C1 segment of cervical spinal cord (tissue), 14 donors: ENCODE measurements around the gene ADAD2.
A peak's percentile ranks its signal among the peaks of the same experiment; 100 is the strongest.

ENCODE experiments used
- DNase-seq, 14 donors: peaks; one replicate each; lab custom pipeline; 2025; lab: John Stamatoyannopoulos, UW

The ADAD2 gene

GRCh38 chr16:84190731-84191388 is at the start of gene ADAD2:
Gene ADAD2, plus strand, starts transcription at chr16:84191157. Its CDS starts 74 bp downstream, at chr16:84191231.
- no peak for DNase-seq

DNA sequence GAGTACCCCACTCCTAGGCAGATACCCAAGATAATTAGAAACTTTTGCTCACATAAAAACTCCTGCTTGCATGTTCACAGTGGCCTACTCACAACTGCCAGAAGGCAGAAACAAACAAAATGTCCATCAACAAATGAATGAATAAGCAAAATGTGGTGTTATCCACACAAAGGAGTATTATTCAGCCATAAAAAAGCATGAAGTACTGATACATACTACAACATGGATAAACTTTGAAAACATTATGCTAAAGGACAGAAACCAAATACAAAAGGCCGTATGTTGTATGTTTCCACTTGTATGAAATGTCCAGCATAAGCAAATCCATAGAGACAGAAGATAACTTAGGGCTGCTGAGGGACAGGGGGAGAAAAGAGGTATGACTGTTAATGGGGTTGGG is 47.9 kb upstream of the ADAD2 start:
- no peak for DNase-seq

DNA sequence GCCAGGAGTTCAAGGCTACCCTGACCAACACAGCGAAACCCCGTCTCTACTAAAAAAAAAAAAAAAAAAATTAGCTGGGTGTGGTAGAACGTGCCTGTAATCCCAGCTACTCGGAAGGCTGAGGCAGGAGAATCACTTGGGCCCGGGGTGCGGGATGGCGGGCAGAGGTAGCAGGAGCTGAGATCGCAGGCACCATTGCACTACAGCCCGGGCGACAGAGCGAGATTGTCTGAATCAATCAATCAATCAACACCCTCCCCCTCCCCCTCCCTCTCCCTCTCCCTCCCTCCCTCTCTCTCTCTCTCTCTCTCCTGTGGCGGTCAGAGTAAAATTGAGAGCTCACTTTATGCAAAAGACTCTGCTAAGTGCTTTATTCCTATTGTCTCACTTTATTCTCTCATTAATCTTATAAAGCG is 47.2 kb upstream of the ADAD2 start:
- DNase-seq: no peak

DNA sequence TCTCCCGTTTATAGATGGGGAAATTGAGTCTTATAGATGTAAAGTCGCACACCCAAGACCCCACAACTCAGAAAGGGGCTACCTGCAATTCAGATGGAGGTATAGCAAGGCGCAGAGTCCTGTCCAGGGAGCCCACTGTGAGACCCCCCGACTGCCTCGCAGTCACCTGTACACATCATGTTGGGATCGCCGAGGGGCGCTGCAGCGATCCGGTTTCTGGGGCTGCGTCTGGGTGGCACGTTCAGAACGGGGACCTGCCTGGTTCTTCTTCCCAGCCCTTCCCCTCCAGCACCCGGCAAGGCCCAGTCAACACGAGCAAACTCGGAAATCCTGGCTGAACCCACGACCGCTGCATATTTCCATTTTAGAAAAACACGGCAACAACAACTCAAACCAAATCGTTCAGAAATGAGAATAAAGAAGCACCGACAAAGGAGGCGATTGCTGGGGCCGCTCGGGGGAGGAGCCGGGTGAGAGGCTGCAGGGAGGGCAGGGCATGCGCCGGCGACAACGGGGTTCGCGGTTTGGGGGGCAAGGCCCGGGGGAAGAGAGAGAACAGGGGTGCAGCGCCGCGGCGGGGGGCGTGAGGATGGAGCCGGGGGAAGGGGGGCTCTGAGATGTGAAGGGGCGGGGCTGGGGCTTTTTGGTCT is 46.6 kb upstream of the ADAD2 start:
- DNase-seq: peak in 8 of 14 donors; percentile 12 to 55 (median 30)

DNA sequence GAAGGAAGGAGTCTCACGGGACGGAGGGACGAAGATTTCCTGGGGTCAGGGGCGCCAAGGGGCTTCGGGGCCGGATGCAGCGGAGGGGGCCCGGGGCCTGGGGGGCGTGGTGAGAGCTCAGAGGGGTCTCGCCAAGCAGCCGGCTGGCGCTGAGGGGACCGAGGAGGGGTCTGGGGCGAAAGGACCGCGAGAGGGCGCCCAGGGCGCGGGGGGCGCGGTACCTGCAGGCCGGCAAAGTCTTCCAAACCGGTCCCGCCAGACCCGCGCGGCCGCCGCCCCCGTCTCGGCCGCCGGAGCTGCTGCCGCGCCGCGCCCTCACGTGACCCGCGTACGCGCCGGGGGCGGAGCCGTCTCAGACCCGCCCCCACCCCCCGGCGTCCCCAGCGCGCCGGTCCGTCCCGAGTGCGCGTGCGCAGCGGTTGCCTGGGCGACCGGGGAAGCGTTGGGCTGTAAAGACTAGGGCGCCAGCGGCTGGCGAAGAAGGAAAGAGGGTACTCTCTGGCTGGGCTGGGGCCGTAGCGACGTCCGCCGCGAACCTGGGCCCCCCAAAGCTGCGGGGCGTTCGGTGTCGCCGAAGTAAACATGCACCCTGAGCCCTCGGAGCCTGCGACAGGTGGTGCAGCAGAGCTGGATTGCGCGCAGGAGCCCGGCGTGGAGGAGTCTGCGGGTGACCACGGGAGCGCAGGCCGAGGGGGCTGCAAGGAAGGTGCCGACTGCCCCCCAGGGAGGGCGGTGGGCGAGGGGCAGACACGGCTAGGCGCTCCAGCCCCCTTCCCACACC is 45.9 kb upstream of the ADAD2 start, which contains the start of the genes DNAAF1 and HSDL1:
Gene DNAAF1, plus strand, starts transcription at position 450 of the 781 bp plus-strand sequence. Its CDS starts 133 bp downstream, at position 583.
Gene HSDL1, minus strand, starts transcription at position 319 of the 781 bp plus-strand sequence. CDS start 13,856 bp downstream, outside the sequence.
- DNase-seq: peak in 13 of 14 donors; percentile 65 to 95 (median 82)

DNA sequence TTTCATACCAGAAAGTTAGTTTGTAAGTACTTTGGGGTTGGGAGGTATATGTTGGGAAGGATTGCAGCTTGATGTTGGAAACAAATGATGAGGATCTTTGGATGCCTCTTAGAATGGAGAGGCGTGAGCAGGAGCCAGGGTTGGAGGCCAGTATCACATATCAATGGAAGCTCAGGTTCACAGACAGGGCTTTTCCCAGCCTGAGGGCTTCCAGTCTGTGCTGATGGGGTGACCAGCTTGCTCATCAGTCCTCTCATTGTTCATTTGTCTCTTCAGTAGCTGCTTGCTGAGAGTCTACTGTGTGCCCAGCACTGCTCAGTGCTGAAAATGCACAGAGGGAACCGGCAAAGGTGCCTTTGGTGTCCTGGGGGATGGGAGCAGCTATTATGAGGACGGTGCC is 40.0 kb upstream of the ADAD2 start:
- DNase-seq: no peak

DNA sequence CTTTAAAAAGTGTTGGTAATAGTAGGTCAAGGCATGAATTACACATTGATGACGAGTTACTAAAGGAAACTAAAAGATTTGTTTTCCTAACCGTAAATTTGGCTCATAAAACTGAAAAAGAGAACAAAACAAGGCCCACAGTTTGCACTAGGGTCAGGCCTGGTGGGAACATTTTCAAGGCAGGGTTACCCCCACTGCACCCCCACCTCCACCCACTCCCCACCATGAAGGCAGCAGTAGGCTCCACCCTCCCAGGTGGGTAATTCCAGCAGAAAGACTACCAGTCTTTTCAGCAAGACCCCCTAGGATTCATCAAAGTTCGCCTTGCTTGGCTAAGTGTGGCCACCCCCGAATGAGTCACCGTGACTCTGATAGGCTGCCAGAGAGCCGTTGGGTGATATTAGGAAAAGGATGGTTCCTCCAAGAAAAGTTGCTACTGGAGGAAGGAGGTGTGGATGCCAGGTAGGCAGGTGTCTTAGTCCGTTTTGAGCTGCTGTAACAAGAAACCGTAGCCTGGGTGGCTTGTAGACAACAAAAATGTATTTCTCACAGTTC is 37.2 kb upstream of the ADAD2 start:
- DNase-seq: no peak

DNA sequence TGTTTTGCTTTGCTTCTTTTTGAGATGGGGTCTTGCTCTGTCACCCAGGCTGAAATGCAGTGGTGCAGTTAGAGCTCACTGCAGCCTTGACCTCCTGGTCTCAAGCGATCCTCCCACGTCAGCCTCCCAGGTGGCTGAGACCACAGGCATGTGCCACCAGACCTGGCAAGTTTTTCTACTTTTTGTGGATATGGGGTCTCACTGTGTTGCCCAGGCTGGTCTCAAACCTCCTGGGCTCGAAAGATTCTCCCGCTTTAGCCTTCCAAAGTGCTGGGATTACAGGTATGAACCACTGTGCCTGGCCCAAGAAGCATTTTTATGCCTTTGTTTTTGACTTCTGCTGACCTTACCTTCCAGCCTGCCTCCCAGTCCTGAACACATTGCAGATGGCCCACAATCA is 35.7 kb upstream of the ADAD2 start:
- DNase-seq: no peak

GRCh38 chr16:84155771-84156170 is 35.2 kb upstream of the ADAD2 start:
- DNase-seq: no peak

DNA sequence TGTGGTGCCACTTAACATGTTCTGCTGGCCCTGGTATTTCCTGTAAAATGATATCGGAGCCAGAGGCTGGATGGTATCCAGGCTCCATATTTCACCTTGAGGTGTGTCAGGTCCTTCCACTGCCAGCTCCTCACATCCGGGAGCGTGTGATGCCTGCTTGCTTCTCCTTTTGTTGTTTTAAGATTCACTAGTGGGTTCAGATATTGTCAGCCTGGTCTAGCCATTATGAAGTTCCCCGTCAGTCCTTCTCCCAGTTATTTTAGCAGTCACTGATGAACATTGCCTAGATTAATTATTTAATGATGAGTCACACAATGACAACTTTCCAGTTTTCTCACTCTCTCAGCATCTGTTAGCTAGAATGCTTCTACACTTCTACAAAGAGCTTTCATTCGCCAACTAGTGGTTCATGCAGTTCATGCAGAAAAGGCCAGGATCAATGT is 34.6 kb upstream of the ADAD2 start:
- no peak for DNase-seq

DNA sequence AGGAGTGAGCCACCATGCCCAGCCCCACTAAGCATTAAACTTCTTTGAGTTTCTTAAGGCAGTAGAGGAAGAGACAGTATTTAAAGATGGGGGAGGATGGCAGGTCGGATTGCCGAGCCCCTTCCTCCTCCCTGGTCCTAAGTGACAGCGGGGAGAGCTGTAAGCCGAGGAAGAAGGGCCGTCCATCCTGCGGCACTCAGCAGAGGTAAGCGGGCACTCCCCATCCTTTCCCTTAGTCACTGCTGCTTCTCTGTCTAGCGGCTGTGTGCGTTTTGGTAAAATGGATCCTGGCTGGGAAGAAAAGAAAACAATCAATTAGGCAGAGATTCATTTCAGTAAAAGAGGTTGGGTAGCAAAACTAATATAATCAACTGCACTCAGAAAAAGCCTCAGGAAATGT is 31.9 kb upstream of the ADAD2 start:
- DNase-seq: no peak

DNA sequence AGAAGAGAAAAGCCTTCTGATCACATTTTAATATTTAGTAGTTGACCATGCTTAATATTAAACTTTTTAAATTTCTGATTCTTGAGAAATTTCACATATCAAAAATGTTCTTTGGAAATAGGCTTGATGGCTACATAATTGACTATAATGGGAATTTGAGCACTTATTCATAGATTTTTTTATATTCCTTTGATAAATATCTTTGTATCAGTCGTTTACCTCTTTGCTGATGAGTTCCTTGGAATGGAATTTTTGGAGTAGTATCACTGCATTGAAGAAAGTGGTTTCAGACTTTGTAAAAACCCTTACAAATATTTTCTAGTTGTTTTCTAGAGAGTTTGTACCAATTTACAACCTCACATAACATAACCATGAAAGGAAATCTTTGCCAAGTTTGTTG is 31.2 kb upstream of the ADAD2 start:
- DNase-seq: no peak

DNA sequence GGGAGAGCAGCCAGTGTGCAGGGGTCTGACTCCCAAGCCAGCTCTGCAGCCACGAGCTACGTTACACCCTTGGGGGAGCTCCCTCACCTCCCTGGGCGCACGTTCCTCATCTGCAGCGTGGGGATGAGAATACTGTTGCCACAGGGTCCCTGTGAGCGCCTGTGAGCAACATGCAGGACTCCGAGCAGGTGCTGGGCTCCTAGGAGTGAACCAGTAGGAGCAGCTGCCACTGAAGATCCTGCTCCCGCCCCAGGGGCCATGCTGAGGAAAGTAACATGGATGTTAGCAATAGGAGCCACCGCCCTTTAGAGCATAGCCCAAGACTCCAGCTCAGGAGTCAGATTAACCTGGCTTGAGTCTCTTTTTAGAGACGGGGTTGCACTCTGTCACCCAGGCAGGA is 29.9 kb upstream of the ADAD2 start:
- DNase-seq: no peak

- DNase-seq: no peak
Measured at GRCh38 chr16:84161801-84162200, 29.2 kb upstream of the ADAD2 start.

DNA sequence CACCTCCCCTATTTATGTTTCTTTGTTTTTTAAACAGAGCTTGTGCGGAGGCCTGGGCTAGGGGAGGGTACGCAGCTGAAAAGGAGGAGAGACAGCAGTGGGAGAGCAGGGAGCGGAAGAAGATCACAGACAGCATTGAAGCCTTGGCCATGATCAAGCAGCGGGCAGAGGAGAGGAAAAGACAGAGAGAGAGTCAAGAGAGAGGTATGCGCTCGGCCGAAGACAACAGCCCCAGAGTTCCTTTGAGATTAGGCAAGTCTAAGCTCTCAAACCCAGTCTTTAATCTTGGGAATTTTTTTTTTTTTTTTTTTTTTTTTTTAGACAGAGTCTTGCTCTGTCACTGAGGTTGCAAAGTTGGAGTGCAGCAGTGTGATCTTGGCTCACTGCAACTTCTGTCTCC is 25.2 kb upstream of the ADAD2 start:
- DNase-seq: no peak

- DNase-seq: no peak
Measured at GRCh38 chr16:84166796-84167695, 23.9 kb upstream of the ADAD2 start.

- DNase-seq: no peak
Measured at GRCh38 chr16:84169765-84170310, 21.1 kb upstream of the ADAD2 start.

GRCh38 chr16:84174396-84174795 is 16.6 kb upstream of the ADAD2 start:
- DNase-seq: no peak

DNA sequence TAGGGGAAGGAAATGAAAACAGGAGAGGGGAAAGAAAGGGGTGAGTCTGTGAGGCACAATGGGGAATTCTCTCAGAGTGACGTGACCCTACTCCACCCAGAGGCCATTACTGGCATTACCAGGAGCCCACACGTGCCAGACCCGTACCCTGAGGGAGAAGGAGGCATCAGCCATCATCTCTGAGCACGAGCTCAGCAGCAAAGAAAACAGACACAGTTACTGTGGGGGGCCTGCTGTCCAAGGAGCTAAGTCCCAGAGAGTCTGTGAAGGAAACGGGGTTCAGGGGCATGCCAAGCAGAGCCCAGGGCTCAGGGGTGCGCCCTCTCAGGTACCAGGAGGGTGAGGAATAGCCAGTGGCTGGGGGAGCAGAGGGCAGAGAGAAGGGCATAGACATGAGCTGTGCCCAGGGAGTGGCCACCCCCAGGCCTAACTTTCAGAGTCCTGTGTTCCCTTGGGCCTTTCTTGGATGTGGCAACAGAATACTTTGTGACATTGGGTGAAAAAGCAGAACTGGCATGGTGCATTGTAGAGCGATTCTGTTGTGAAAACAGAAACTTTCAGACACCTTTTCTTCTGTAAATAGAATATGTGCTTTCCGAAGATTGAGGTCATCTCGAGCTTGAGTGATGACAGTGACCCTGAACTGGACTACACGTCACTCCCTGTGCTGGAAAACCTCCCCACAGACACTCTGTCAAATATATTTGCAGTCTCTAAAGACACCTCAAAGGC is 15.4 kb upstream of the ADAD2 start:
- peak in 6 of 14 donors; percentile 5 to 37 (median 18) for DNase-seq
